Mesothelial cell of epicardium (in vitro differentiated cells): Measurements from ENCODE around the gene DLGAP1. TPM values are rescaled to one million over a fixed set of nuclear protein-coding genes. Genes with fewer than 3 reads are reported as not detected.

ENCODE experiments used
- DNase-seq, 2 experiments: peaks; one replicate each; pipeline ENCODE4 v3.0.0; 2021; ENCODE audit warnings: low spot score in 2 of 2; ENCODE audit not compliant: unreplicated experiment in 2 of 2
- H3K27ac Mint-ChIP-seq: 2 replicates; pipeline ENCODE4 v1.8.0; 2021; ENCODE audit warnings: mixed read lengths
- H3K27me3 Mint-ChIP-seq: 2 replicates; pipeline ENCODE4 v1.8.0; 2021; ENCODE audit warnings: low read depth, mixed read lengths
- H3K36me3 Mint-ChIP-seq: 2 replicates; pipeline ENCODE4 v1.8.0; 2021; ENCODE audit warnings: mixed read lengths
- H3K4me1 Mint-ChIP-seq: 2 replicates; pipeline ENCODE4 v1.8.0; 2021; ENCODE audit warnings: mixed read lengths
- H3K4me3 Mint-ChIP-seq: 2 replicates; pipeline ENCODE4 v1.8.0; 2021; ENCODE audit warnings: mild to moderate bottlenecking, moderate library complexity, mixed read lengths
- H3K9me3 Mint-ChIP-seq: 2 replicates; pipeline ENCODE4 v1.8.0; 2021; ENCODE audit warnings: mixed read lengths
- CTCF ChIP-seq: fragments of 200-600 bp; sonication (generic); IDR thresholded peaks from one replicate; pipeline ENCODE4 v1.5.0; 2021; ENCODE audit warnings: antibody characterized with exemption; ENCODE audit not compliant: unreplicated experiment
- total RNA-seq: library from RNA; stranded (reverse); gene quantifications from 3 replicates; pipeline ENCODE4 v1.2.1, GENCODE V29; 2021

DLGAP1 gene
- total RNA-seq, 1 donor from 2014 or later, result 4.6 TPM

GRCh38 chr18:4357579-4357978 is 97.5 kb downstream of the DLGAP1 start:
- H3K4me3 Mint-ChIP-seq, result no peak overlapping the region
- no peak for TF ChIP-seq CTCF
- H3K27me3 Mint-ChIP-seq, result peaks cover 19% of the 10 kb centered on the region
- peaks cover 8% of the 10 kb centered on the region for H3K9me3 Mint-ChIP-seq
- peaks cover 2% of the 10 kb centered on the region for H3K4me1 Mint-ChIP-seq
- no peak overlapping the region for H3K27ac Mint-ChIP-seq
- no peak for DNase-seq
- no peaks in the 10 kb centered on the region for H3K36me3 Mint-ChIP-seq

GRCh38 chr18:4356929-4357328 is 98.2 kb downstream of the DLGAP1 start:
- no peak for TF ChIP-seq CTCF
- H3K4me1 Mint-ChIP-seq, result peaks cover 2% of the 10 kb centered on the region
- H3K4me3 Mint-ChIP-seq, result no peak overlapping the region
- H3K36me3 Mint-ChIP-seq, result no peaks in the 10 kb centered on the region
- DNase-seq, result no peak
- H3K27ac Mint-ChIP-seq, result no peak overlapping the region
- H3K9me3 Mint-ChIP-seq, result peaks cover 3% of the 10 kb centered on the region
- peaks cover 26% of the 10 kb centered on the region for H3K27me3 Mint-ChIP-seq

- Mint-ChIP-seq H3K27ac (no peak overlapping the region), H3K4me3 (no peak overlapping the region), H3K27me3 (peaks cover 27% of the 10 kb centered on the region), H3K36me3 (no peaks in the 10 kb centered on the region), H3K9me3 (peaks cover 3% of the 10 kb centered on the region), H3K4me1 (peaks cover 2% of the 10 kb centered on the region)
- DNase-seq, result no peak
- TF ChIP-seq CTCF, result no peak
Measured at GRCh38 chr18:4353853-4354418, 101.2 kb downstream of the DLGAP1 start.

- no peak overlapping the region for H3K4me3 Mint-ChIP-seq
Measured at GRCh38 chr18:4352746-4353551, 102.2 kb downstream of the DLGAP1 start.

GRCh38 chr18:4351005-4351404 is 104.1 kb downstream of the DLGAP1 start:
- H3K4me1 Mint-ChIP-seq, result peaks cover 2% of the 10 kb centered on the region
- no peaks in the 10 kb centered on the region for H3K36me3 Mint-ChIP-seq
- no peak for TF ChIP-seq CTCF
- H3K9me3 Mint-ChIP-seq, result peaks cover 3% of the 10 kb centered on the region
- H3K27me3 Mint-ChIP-seq, result peaks cover 27% of the 10 kb centered on the region
- no peak for DNase-seq
- H3K4me3 Mint-ChIP-seq, result no peak overlapping the region
- H3K27ac Mint-ChIP-seq, result no peak overlapping the region

More at GRCh38 chr18:4352746-4353551, 102.2 kb downstream of the DLGAP1 start:
- Mint-ChIP-seq H3K9me3 (peaks cover 3% of the 10 kb centered on the region), H3K36me3 (no peaks in the 10 kb centered on the region), H3K27me3 (peaks cover 27% of the 10 kb centered on the region), H3K27ac (no peak overlapping the region), H3K4me1 (peaks cover 2% of the 10 kb centered on the region)
- TF ChIP-seq CTCF, result no peak
- DNase-seq, result no peak
